Vagina (tissue), 2 donors: ENCODE results near the gene DDX43.
"Not testable (repeated sequence)": the region's sequence is repeated elsewhere in the genome, so short reads cannot be mapped to it uniquely, and the experiment has no call there.

Source experiments
- CTCF ChIP-seq, 3 experiments: fragments of 450-650 bp in 2 of 3; fragments of 200-600 bp in 1 of 3; sonication (generic) in 1 of 3; IDR thresholded peaks; one replicate each; pipeline ENCODE4 v1.5.1; 2017 to 2019; ENCODE audit warnings: antibody characterized with exemption in 3 of 3, mild to moderate bottlenecking in 2 of 3, moderate library complexity in 2 of 3
- POLR2A ChIP-seq, 2 donors: fragments of 450-650 bp; IDR thresholded peaks; one replicate each; pipeline ENCODE4 v1.6.1; 2017; ENCODE audit warnings: antibody characterized with exemption in 2 of 2, mild to moderate bottlenecking in 2 of 2, moderate library complexity in 2 of 2
- POLR2AphosphoS5 ChIP-seq, 2 donors: sonication (generic); formaldehyde crosslinking; IDR thresholded peaks; one replicate each; pipeline ENCODE4 v1.9.0; 2017; ENCODE audit warnings: antibody characterized with exemption in 2 of 2, mild to moderate bottlenecking in 2 of 2, low read depth in 1 of 2; ENCODE audit not compliant: insufficient read depth in 1 of 2

- TF ChIP-seq POLR2A (IDR thresholded peaks at IDR 0.05); CTCF (IDR thresholded peaks at IDR 0.05); POLR2AphosphoS5 (IDR thresholded peaks at IDR 0.05; ENCODE audit: insufficient read depth in 1 of 2, low read depth in 1 of 2): not testable (repeated sequence)
Measured at GRCh38 chr6:73459474-73459873, 64.8 kb downstream of the DDX43 start.
